H9 (cell line): Measurements from ENCODE around the gene TMOD1. TPM values are rescaled to one million over a fixed set of nuclear protein-coding genes. Genes with fewer than 3 reads are reported as not detected.

Experiments
- DNase-seq: peaks from one replicate; pipeline ENCODE4 v3.0.0-alpha.2; 2017
- H2AFZ ChIP-seq: one replicate; pipeline ENCODE4 v1.6.1; 2013; ENCODE audit warnings: mild to moderate bottlenecking, low read length, control low read depth, moderate library complexity
- H2AK5ac ChIP-seq: 2 replicates; pipeline ENCODE4 v1.6.1; 2013; ENCODE audit warnings: low read length, control low read depth, mixed read lengths; ENCODE audit not compliant: insufficient read length
- H2BK120ac ChIP-seq: one replicate; pipeline ENCODE4 v1.6.1; 2013; ENCODE audit warnings: low read depth, mild to moderate bottlenecking, low read length, control low read depth, inconsistent platforms; ENCODE audit not compliant: poor library complexity, severe bottlenecking
- H2BK12ac ChIP-seq: 2 replicates; pipeline ENCODE4 v1.6.1; 2013; ENCODE audit warnings: low read length, control low read depth, mixed read lengths, low read depth; ENCODE audit not compliant: insufficient read length
- H2BK15ac ChIP-seq: 2 replicates; pipeline ENCODE4 v1.6.1; 2013; ENCODE audit warnings: low read depth, low read length, control low read depth
- H2BK20ac ChIP-seq: one replicate; pipeline ENCODE4 v1.6.1; 2013; ENCODE audit warnings: low read depth, mild to moderate bottlenecking, low read length, control low read depth, inconsistent platforms; ENCODE audit not compliant: poor library complexity, severe bottlenecking
- H2BK5ac ChIP-seq: 2 replicates; pipeline ENCODE4 v1.6.1; 2013; ENCODE audit warnings: low read length, control low read depth, mixed read lengths; ENCODE audit not compliant: insufficient read length
- H3K14ac ChIP-seq: 2 replicates; pipeline ENCODE4 v1.6.1; 2013; ENCODE audit warnings: low read length, control low read depth; ENCODE audit not compliant: insufficient read depth
- H3K18ac ChIP-seq: 2 replicates; pipeline ENCODE4 v1.6.1; 2013; ENCODE audit warnings: low read depth, mild to moderate bottlenecking, mixed read lengths, low read length, control low read depth; ENCODE audit not compliant: insufficient read length
- H3K23ac ChIP-seq: 2 replicates; pipeline ENCODE4 v1.6.1; 2013; ENCODE audit warnings: low read length, control low read depth, mixed read lengths, low read depth; ENCODE audit not compliant: insufficient read length
- H3K23me2 ChIP-seq: 2 replicates; pipeline ENCODE4 v1.6.1; 2013; ENCODE audit warnings: low read depth, mild to moderate bottlenecking, mixed read lengths, low read length, control low read depth; ENCODE audit not compliant: insufficient read length, poor library complexity, severe bottlenecking
- H3K27ac ChIP-seq: 2 replicates; pipeline ENCODE4 v1.5.1; 2013; ENCODE audit warnings: low read length, control low read depth, mixed read lengths, low read depth; ENCODE audit not compliant: insufficient read length
- H3K27me3 ChIP-seq: 2 replicates; pipeline ENCODE4 v1.6.1; 2013; ENCODE audit warnings: low read length, control low read depth, inconsistent platforms; ENCODE audit not compliant: insufficient read depth
- H3K4ac ChIP-seq: 2 replicates; pipeline ENCODE4 v1.6.1; 2013; ENCODE audit warnings: low read depth, mild to moderate bottlenecking, control low read depth, inconsistent platforms, low read length, moderate library complexity
- H3K4me1 ChIP-seq: 2 replicates; pipeline ENCODE4 v1.6.1; 2013; ENCODE audit warnings: low read length, control low read depth, inconsistent platforms; ENCODE audit not compliant: insufficient read depth
- H3K4me2 ChIP-seq: 2 replicates; pipeline ENCODE4 v1.6.1; 2013; ENCODE audit warnings: low read length, control low read depth, mixed read lengths; ENCODE audit not compliant: insufficient read length, insufficient read depth
- H3K56ac ChIP-seq: 2 replicates; pipeline ENCODE4 v1.6.1; 2013; ENCODE audit warnings: low read depth, mild to moderate bottlenecking, mixed read lengths, low read length, control low read depth; ENCODE audit not compliant: insufficient read length
- H3K79me1 ChIP-seq: 2 replicates; pipeline ENCODE4 v1.6.1; 2013; ENCODE audit warnings: low read depth, mild to moderate bottlenecking, moderate library complexity, low read length, control low read depth, inconsistent platforms; ENCODE audit not compliant: insufficient read depth, poor library complexity, severe bottlenecking
- H3K79me2 ChIP-seq: 2 replicates; pipeline ENCODE4 v1.6.1; 2013; ENCODE audit warnings: low read length, control low read depth, inconsistent platforms; ENCODE audit not compliant: insufficient read depth
- H3K9ac ChIP-seq: 2 replicates; pipeline ENCODE4 v1.6.1; 2013; ENCODE audit warnings: low read length, control low read depth, mixed read lengths; ENCODE audit not compliant: insufficient read length; ENCODE audit errors: extremely low read depth
- H3K9me3 ChIP-seq: one replicate; pipeline ENCODE4 v1.6.1; 2013; ENCODE audit warnings: low read depth, low read length, inconsistent platforms; ENCODE audit not compliant: control insufficient read depth
- H3T11ph ChIP-seq: one replicate; pipeline ENCODE4 v1.6.1; 2013; ENCODE audit warnings: mild to moderate bottlenecking, low read length, control low read depth, inconsistent platforms
- H4K20me1 ChIP-seq: one replicate; pipeline ENCODE4 v1.6.1; 2013; ENCODE audit not compliant: control insufficient read depth, insufficient read length, insufficient read depth
- H4K5ac ChIP-seq: 2 replicates; pipeline ENCODE4 v1.6.1; 2013; ENCODE audit warnings: low read depth, mild to moderate bottlenecking, mixed read lengths, low read length, control low read depth; ENCODE audit not compliant: insufficient read length
- H4K8ac ChIP-seq: replicated peaks from 2 replicates; pipeline ENCODE4 v1.6.1; 2013; ENCODE audit warnings: low read length, control low read depth, mixed read lengths, low read depth; ENCODE audit not compliant: insufficient read length
- H4K91ac ChIP-seq: 2 replicates; pipeline ENCODE4 v1.6.1; 2013; ENCODE audit warnings: low read depth, mild to moderate bottlenecking, moderate library complexity, mixed read lengths, low read length, control low read depth; ENCODE audit not compliant: insufficient read length
- H3K27ac Mint-ChIP-seq, 3 experiments: 2 replicates in 2 of 3; 3 replicates in 1 of 3; pipeline ENCODE4 v1.8.0; 2020 to 2021; ENCODE audit warnings: mixed read lengths in 3 of 3, mild to moderate bottlenecking in 1 of 3, moderate library complexity in 1 of 3
- H3K27me3 Mint-ChIP-seq: 2 replicates; pipeline ENCODE4 v1.8.0; 2021; ENCODE audit warnings: low read depth, mild to moderate bottlenecking, moderate library complexity, mixed read lengths
- H3K36me3 Mint-ChIP-seq, 3 experiments: 2 replicates in 2 of 3; 3 replicates in 1 of 3; pipeline ENCODE4 v1.8.0; 2020 to 2021; ENCODE audit warnings: low read depth in 3 of 3, mixed read lengths in 3 of 3; ENCODE audit not compliant: insufficient read depth in 1 of 3
- H3K4me1 Mint-ChIP-seq, 2 experiments: 2 replicates each; pipeline ENCODE4 v1.8.0; 2020; ENCODE audit warnings: mixed read lengths in 2 of 2
- H3K4me3 Mint-ChIP-seq, 2 experiments: 2 replicates in 1 of 2; 3 replicates in 1 of 2; pipeline ENCODE4 v1.8.0; 2020 to 2021; ENCODE audit warnings: mild to moderate bottlenecking in 2 of 2, mixed read lengths in 2 of 2, moderate library complexity in 1 of 2
- H3K9me3 Mint-ChIP-seq, 2 experiments: 2 replicates in 1 of 2; 3 replicates in 1 of 2; pipeline ENCODE4 v1.8.0; 2020; ENCODE audit warnings: mild to moderate bottlenecking in 2 of 2, mixed read lengths in 2 of 2, moderate library complexity in 1 of 2
- WGBS: extraction: QIAGEN DNeasy Blood & Tissue Kit; methylation state at CpG from one replicate; pipeline ENCODE4 v1.1.7; 2013; ENCODE audit warnings: missing lambda C conversion rate, low lambda C conversion rate, mixed read lengths; ENCODE audit not compliant: insufficient read length; ENCODE audit errors: extremely low coverage; 5-methylcytosine and 5-hydroxymethylcytosine counted together
- total RNA-seq: library from RNA; stranded (reverse); gene quantifications from 2 replicates; pipeline ENCODE4 v1.2.1, GENCODE V29; 2021
- TF ChIP-seq, protein P1 (sequence below): fragments of 200-600 bp; sonication (generic); conservative IDR thresholded peaks from 3 replicates; pipeline ENCODE4 v1.8.0; 2021; ENCODE audit warnings: antibody characterized with exemption, mild to moderate bottlenecking

The TMOD1 gene
- total RNA-seq, 1 experiment from 2014 or later, result 0.98 TPM

DNA sequence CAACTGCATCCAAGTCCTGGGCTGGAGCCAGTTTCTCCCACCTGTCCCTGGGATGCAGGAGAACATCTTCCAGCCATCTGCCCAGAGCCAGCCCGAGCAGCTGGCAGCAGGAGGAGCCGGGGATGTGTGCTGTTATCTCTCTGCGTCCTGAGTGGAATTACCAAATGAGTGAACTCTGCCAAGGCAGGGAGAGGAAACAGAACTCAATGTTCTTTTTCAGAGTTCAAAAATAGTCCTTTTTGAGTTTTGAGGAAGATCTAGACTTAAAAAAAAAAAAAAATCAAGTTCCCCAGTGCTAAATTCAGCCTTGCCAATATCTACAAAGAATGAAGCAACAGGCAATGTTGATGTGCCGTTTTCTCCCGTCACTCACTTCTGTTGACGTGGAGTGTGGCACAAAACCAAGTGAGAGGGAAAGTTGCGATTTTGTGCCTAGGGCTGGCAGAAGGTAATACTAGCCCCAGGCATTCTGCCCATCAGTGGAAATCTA, 56.2 kb downstream of the TMOD1 start:
- Histone ChIP-seq H2BK20ac (no peak overlapping the region), H4K91ac (no peak overlapping the region), H3T11ph (no peak overlapping the region), H2BK5ac (no peak overlapping the region), H2BK120ac (no peak overlapping the region), H3K4ac (no peak overlapping the region), H4K8ac (no peak overlapping the region), H3K18ac (no peak overlapping the region), H2BK12ac (no peak overlapping the region), H3K56ac (no peak overlapping the region), H3K4me2 (no peak overlapping the region), H3K27ac (no peak overlapping the region), H3K23ac (no peak overlapping the region), H3K14ac (no peak overlapping the region; the same call in 1 of the 2 replicates), H4K20me1 (no peaks in the 10 kb centered on the region), H3K9ac (no peak overlapping the region), H2BK15ac (no peak overlapping the region), H2AFZ (no peak overlapping the region), H3K4me1 (0 out of 2 replicates have a peak, but pooled peaks cover 7% of the 10 kb centered on the region), H3K9me3 (no peaks in the 10 kb centered on the region), H3K23me2 (no peaks in the 10 kb centered on the region), H3K79me1 (no peaks in the 10 kb centered on the region), H3K27me3 (no peaks in the 10 kb centered on the region), H3K79me2 (no peaks in the 10 kb centered on the region), H2AK5ac (no peak overlapping the region), H4K5ac (no peak overlapping the region)
- H3K9me3 Mint-ChIP-seq, result no peaks in the 10 kb centered on the region
- peaks cover 3% of the 10 kb centered on the region for H3K27me3 Mint-ChIP-seq
- TF ChIP-seq, protein P1, sequence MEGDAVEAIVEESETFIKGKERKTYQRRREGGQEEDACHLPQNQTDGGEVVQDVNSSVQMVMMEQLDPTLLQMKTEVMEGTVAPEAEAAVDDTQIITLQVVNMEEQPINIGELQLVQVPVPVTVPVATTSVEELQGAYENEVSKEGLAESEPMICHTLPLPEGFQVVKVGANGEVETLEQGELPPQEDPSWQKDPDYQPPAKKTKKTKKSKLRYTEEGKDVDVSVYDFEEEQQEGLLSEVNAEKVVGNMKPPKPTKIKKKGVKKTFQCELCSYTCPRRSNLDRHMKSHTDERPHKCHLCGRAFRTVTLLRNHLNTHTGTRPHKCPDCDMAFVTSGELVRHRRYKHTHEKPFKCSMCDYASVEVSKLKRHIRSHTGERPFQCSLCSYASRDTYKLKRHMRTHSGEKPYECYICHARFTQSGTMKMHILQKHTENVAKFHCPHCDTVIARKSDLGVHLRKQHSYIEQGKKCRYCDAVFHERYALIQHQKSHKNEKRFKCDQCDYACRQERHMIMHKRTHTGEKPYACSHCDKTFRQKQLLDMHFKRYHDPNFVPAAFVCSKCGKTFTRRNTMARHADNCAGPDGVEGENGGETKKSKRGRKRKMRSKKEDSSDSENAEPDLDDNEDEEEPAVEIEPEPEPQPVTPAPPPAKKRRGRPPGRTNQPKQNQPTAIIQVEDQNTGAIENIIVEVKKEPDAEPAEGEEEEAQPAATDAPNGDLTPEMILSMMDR, result no peak
- no peak for DNase-seq
- WGBS, result no CpG with 5 or more reads among the region's 7 CpGs
- H3K4me3 Mint-ChIP-seq, result no peak overlapping the region
- no peak overlapping the region for H3K27ac Mint-ChIP-seq
- H3K36me3 Mint-ChIP-seq, result no peaks in the 10 kb centered on the region
- H3K4me1 Mint-ChIP-seq, result peaks cover 26 to 33% of the 10 kb centered on the region in 2 experiments
